ENCODE results near the gene ZNF143.

GRCh38 chr11:9494316-9494715 lies 33.5 kb downstream of the ZNF143 start:
- TF ChIP-seq POLR2A (IDR thresholded peaks at IDR 0.05; ENCODE audit: low read depth), result no peak
- no peak for TF ChIP-seq CTCF (IDR thresholded peaks at IDR 0.05)
- TF ChIP-seq POLR2AphosphoS5 (IDR thresholded peaks at IDR 0.05), result no peak
- TF ChIP-seq EP300 (IDR thresholded peaks at IDR 0.05), result no peak
